GM19239 (cell line): ENCODE data around the gene CCNQ.

Source experiments
- DNase-seq: peaks from one replicate; pipeline ENCODE4 v3.0.0; 2011; ENCODE audit warnings: low spot score; ENCODE audit not compliant: insufficient read length
- FAIRE-seq: peaks from 2 replicates; lab custom pipeline; 2011; peaks lifted over from hg19 to GRCh38; lab: Jason Lieb, UNC

The CCNQ gene

GRCh38 chrX:153598541-153599191 lies at the start of gene CCNQ:
CCNQ (minus strand) TSS chrX:153599139; CDS start chrX:153599073, 66 bp downstream.
- DNase-seq, result no peak
- FAIRE-seq, result peak; percentile 47

DNA sequence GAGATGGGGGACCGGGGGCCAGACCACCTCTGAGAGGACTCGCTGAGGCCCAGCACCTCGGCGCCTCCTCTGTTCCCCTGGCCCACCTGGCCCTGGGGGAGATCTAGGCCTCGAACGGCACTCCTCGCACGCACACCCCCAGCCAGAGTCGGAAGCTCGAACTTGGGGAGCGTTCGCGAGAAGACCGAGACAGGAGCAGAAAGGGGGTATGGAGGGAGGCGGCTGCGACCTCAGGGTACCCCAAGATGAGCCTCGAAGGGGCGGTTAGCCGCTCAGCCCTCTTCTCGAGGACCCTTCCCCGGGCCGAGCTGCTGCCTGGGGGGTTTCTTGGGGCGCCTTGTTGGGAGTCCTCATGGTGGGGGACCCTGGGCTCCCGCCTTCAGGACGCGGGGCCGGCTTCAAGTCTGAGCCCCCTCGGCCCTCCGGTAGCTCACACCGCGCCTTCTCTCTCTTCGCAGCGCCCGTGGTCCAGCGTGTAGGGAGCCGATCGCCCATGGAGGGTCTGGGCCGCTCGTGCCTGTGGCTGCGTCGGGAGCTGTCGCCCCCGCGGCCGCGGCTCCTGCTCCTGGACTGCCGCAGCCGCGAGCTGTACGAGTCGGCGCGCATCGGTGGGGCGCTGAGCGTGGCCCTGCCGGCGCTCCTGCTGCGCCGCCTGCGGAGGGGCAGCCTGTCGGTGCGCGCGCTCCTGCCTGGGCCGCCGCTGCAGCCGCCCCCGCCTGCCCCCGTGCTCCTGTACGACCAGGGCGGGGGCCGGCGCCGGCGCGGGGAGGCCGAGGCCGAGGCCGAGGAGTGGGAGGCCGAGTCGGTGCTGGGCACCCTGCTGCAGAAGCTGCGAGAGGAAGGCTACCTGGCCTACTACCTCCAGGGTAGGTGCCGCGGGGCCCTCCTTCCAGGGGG lies 48.8 kb upstream of the CCNQ start:
- FAIRE-seq (no peak), DNase-seq (no peak)

DNA sequence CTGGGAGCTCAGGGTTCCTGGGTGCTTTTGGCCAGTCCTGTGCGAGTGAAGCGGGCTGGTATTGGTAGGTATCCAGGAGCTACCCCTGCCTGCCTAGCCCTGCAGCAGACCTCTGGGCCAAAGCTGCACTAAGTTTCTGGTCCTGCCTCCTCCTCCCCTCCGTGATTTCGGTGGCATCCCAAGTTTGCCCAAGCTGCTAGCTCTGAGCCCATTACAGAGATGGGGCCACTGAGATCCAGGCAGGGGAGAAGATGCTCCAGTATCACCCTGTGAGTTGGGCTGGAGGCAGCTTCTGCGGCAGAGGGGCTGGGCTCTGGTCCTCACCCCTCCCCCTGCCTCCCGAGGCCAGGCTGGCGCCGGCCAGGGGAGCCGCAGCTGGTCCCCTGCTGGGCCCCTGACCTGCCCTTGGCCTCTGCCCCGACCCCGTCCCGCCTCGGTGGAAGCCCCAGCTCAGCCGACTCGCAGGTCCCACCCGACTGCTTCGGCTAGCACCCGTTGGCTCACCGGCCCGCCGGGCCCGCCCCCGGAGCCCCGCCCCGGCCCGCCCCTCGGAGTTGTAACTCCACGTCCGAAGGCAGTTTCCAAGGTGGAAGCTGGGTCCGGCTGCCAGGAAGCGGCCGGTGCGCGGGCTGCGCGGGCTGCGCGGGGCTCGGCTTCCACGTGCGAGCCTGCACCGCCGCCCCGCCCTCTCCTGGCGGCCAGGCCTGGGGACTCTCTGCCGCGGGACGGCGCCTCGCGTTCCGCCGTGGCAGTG lies 47.9 kb upstream of the CCNQ start, which contains the start of gene DUSP9:
Gene DUSP9, plus strand, starts transcription at position 584 of the 754 bp plus-strand sequence. CDS start 751 bp downstream, outside the sequence.
- no peak for FAIRE-seq
- DNase-seq, result no peak

- FAIRE-seq, result no peak
- no peak for DNase-seq
These were observed 47.1 kb upstream of the CCNQ start for GRCh38 chrX:153645921-153646488.

GRCh38 chrX:153645151-153645550 lies 46.2 kb upstream of the CCNQ start:
- FAIRE-seq (no peak), DNase-seq (no peak)

GRCh38 chrX:153644356-153645125 lies 45.6 kb upstream of the CCNQ start:
- FAIRE-seq (no peak), DNase-seq (no peak)

- DNase-seq (no peak), FAIRE-seq (no peak)
These were observed 44.8 kb upstream of the CCNQ start for GRCh38 chrX:153643431-153644351.

- FAIRE-seq, result no peak
These were observed 43.9 kb upstream of the CCNQ start for GRCh38 chrX:153642655-153643430.

DNA sequence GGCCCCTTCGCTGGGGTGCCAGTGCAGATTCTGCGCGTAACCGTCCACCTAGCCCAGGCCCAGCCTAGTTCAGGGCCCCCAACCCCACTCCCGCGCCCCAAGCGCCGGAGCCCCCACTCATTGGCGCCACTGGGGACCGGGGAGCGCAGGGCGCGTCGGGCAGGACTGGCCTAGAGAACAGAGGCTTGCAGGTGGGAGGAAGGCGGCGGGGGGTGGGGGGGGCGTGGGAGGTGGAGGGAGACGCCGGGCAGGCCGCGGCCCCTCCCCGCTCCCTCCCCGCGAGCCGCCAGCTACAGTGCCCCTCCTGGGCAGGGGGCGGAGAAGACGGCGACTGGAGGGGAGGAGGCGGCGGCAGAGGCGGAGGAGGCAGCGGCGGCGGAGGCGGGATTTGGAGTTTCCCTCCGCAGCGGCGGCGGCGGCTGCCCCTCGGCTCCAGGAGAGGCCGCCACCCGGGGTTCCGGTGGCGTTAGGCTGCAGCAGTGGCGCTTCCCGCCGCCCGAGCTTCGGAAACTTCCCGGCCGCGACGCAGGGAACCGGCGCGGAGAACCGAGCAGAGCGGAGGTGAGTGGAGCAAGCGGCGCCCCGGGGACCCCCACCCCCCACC lies 43.2 kb upstream of the CCNQ start:
- no peak for DNase-seq
- no peak for FAIRE-seq

More at GRCh38 chrX:153642655-153643430, 43.9 kb upstream of the CCNQ start:
- DNase-seq, result no peak

DNA sequence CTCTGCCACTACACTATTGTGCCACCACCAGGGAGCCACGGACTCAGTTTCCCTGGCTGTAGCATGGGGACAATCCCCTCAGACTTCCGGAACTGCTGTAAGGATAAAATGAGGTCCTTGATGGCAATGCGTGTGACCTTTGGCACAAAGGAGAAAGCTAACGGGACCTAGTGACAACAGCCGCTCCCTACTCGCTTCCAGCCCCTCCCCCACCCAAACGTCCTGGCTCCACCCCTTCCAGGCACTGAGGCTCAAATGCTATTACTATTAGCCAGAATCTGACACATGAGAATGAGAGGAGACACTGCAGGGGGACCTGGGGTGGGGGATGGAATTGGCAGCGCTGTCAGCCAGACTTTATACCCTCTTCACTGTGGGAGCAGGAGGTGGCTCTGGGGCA lies 42.7 kb upstream of the CCNQ start:
- DNase-seq, result no peak
- FAIRE-seq, result no peak

DNA sequence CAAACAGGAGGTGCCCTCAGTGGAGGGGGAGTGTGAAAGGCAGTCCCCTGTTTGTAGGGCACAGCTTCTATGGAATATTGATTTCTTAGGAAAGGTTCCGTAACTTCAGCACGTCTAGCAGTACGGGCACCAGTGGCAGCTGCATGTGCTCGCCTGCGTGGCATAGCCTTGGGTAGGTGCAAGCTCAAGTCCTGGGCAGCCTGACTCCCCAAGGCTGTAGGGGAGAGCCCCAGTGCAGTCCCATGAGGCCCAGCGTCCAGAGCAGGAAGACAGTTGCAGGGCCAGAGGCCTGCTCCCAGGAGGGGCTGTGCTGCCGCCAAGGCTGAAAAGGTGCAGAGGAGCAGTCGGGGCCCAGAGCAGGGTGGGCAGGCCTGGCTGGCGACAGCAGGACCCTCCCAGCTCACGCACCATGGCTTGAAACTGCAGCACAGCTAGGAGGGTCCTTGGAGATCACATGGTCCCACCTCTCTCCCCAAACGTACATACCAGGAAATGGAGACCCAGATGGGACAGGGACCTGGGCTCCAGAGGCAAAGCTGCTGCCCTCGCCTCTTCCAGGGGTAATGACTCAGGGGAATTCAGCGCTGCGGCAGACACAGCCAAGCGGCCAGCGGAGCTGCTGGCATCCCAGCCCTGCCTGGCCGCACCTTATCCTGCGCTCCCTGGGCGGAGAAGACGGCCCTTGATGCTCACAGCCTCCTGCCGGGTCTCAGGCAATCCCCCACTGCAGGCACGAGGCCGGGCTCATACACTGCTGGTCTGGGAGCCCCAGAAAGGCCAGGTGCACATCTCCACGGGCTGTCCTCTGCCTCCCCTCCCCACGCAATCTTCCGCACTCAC lies 42.0 kb upstream of the CCNQ start:
- DNase-seq (no peak), FAIRE-seq (no peak)

DNA sequence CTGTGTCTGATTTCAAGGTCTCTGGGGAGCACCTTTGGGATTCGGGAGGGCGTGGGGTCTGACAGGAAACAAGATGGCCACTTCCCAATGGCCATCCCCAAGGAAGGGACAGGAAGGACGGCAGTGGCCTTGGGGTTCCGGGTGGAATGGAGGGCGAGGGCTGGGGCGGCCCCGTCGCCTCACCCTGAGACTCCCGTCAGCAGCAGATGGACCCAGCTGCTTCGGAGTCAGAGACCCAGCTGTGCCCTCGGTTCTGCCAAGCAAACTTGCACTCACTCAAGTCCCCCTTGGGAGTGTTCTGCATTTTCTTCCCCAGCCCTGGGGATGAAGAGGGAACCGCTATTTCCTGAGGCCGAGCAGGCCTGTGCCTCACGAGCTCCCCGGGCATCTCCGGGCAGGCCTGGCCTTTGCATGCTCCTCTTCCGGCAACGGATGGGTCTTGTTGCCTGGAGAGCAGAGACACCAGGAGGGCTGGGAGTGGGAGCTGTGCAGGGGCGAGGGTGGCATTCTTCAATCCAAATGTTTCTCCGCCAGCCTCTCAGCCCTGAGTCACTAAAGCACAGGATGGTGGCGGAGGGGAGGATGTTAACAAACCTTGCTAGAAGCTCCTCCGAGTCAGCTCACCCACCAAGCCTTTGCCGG lies 41.2 kb upstream of the CCNQ start:
- FAIRE-seq (no peak), DNase-seq (no peak)

DNA sequence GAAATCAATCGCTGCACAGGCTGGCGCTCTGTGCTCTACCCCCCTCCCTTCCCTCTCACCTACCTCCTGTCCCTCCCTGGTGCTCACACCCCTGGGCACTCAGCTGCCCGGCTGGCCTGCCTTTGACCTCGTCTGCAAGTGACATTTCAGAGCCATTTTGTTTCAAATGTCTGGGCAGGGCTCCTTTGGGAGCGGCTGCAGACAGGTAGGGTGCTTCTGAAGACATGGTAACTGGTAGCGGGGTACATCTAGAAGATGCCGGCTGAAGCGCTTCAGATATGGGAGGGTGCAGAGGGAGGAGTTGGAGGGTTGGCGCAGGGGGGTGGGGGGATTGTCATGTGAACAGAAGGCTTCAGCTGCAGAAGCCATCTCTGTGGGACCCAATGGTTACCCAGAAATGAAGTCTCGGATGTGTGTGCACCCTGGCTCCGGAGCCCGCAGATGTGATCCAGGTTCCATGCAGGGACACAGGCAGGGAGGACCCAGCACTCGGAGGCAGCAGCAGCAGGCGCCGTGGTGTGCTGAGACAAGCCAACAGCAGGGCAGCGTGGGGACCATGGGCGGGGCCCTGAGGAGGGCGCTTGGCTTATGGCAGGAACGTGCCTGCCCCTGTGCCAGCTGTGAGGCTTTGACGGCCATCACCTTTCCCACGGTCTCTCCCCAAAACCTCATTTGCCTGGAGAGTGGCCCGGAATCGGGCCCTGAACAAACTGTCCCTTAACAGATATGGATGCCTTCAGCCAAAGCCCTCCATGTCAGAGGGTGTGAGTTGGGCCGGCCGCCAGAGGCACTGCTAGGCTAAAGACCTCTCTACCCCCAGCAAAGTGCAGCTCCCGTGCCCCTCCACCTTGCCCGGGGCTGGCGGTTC lies 40.5 kb upstream of the CCNQ start:
- DNase-seq (no peak), FAIRE-seq (no peak)

- no peak for DNase-seq
- FAIRE-seq, result no peak
These were observed 39.7 kb upstream of the CCNQ start for GRCh38 chrX:153638436-153639176.

DNA sequence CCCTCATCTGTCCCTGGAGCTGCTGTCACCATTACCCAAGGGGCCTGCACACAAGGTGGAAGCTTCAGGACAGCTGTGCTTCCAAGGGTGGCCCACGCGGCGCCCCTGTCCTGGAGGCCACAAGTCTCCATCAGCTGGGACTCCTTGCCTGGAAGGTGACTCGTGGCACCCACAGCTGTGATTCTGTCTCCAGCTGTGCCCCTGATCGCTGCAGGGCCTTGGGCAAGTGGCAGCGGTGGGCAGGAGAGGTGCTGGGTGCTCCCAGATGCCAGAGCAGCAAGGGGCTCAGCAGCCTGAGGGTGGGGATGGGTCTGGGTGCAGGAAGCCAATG lies 39.1 kb upstream of the CCNQ start:
- FAIRE-seq, result no peak
- DNase-seq, result no peak
